Testis (tissue), 2 donors: Measurements from ENCODE around the gene MYO3A.

Experiments used
- CTCF ChIP-seq, 3 experiments: fragments of 450-650 bp in 2 of 3; fragments of 200-600 bp in 1 of 3; sonication (generic) in 1 of 3; IDR thresholded peaks; one replicate each; pipeline ENCODE4 v1.5.1; 2016 to 2019; ENCODE audit warnings: antibody characterized with exemption in 3 of 3, mild to moderate bottlenecking in 2 of 3, moderate library complexity in 1 of 3
- POLR2A ChIP-seq: fragments of 450-650 bp; IDR thresholded peaks from one replicate; pipeline ENCODE4 v1.6.1; 2017; ENCODE audit warnings: antibody characterized with exemption, mild to moderate bottlenecking, moderate library complexity

GRCh38 chr10:26025523-26025922 lies 91.5 kb downstream of the MYO3A start:
- no peak for TF ChIP-seq CTCF (IDR thresholded peaks at IDR 0.05)
- TF ChIP-seq POLR2A = no peak
